ENCODE data around the gene SPRING1.

SPRING1 gene

DNA sequence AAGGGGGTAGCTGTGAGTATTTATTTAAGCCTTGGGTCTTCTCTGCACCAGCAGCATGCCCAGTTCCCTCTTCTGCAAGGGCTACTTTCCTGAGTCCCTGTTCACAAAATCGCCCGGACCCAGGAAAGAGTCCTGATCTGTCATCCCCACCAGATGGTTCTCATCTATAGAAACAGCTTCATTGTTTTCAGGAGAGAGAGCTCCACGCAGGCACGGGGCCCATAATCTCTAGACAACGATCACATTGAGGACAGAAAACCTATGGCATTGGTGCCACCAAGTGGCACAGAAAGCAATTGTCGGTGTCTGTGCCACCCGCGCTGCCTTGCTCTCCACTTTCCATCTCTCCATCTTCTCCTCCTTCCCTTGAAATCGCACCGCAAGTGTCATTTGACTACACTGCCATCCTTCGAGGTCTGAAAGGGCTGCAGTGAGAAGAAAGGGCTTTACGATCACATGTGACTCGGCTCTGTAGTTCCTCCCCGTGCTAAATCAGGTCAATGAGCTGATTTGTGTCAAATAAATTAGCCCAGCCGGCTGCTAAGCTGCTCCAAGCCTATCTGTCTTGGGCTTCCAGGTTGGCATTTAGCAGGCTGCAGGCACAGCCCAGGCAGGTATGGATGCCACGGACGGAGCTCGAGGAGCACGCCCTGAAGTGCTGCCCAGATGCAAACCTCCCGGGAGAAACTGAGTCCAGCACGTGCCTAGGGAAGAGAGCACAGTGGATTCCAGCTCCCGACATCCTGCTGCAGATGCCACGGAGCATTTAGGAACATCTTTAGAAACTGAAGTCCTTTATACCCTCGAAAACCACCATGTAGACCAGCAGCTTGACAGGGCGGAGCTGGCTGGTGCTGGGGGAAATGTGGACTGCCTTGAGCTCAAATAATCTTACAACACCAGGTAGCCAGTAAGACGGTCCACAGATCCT, 28.8 kb downstream of the SPRING1 start:
- TF ChIP-seq, protein P1, sequence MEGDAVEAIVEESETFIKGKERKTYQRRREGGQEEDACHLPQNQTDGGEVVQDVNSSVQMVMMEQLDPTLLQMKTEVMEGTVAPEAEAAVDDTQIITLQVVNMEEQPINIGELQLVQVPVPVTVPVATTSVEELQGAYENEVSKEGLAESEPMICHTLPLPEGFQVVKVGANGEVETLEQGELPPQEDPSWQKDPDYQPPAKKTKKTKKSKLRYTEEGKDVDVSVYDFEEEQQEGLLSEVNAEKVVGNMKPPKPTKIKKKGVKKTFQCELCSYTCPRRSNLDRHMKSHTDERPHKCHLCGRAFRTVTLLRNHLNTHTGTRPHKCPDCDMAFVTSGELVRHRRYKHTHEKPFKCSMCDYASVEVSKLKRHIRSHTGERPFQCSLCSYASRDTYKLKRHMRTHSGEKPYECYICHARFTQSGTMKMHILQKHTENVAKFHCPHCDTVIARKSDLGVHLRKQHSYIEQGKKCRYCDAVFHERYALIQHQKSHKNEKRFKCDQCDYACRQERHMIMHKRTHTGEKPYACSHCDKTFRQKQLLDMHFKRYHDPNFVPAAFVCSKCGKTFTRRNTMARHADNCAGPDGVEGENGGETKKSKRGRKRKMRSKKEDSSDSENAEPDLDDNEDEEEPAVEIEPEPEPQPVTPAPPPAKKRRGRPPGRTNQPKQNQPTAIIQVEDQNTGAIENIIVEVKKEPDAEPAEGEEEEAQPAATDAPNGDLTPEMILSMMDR (IDR thresholded peaks at IDR 0.05; ENCODE audit: low read depth, low read length): peak; percentile 65

DNA sequence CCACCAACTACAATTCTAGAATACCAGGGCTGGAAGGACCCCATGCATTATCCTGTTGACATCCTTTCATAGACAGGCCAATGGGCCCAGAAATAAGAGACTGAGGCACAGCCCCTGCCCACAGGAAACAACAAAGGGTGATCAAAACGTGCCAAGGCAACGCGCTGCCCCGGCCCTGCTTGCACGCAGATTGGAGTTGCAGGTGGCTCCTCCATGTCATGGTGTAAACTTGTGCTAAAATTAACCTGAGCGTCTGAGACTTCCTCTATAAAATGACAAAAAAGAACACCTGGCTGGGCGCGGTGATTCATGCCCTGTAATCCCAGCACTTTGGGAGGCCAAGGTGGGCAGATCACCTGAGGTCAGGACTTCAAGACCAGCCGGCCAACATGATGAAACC, 30.1 kb downstream of the SPRING1 start:
- peaks cover 10% of the 10 kb centered on the region for H3K4me1 ChIP-seq
- TF ChIP-seq, protein P1 (IDR thresholded peaks at IDR 0.05; ENCODE audit: low read depth, low read length): no peak
- H3K4me3 ChIP-seq (ENCODE audit: low read depth, low read length): no peak overlapping the region
- no peaks in the 10 kb centered on the region for H3K9me3 ChIP-seq
- peaks cover 2% of the 10 kb centered on the region; the same call in 1 of the 2 replicates for H3K27me3 ChIP-seq
- no peak for DNase-seq
- no peaks in the 10 kb centered on the region for H3K36me3 ChIP-seq

More for the DNA sequence above, 28.8 kb downstream of the SPRING1 start:
- peak; percentile 60 for DNase-seq
- Histone ChIP-seq H3K9me3 (no peaks in the 10 kb centered on the region), H3K4me1 (peaks cover 16% of the 10 kb centered on the region), H3K36me3 (no peaks in the 10 kb centered on the region), H3K27me3 (peaks cover 2% of the 10 kb centered on the region; the same call in 1 of the 2 replicates), H3K4me3 (ENCODE audit: low read depth, low read length) (peak overlapping the region; percentile 49)

DNA sequence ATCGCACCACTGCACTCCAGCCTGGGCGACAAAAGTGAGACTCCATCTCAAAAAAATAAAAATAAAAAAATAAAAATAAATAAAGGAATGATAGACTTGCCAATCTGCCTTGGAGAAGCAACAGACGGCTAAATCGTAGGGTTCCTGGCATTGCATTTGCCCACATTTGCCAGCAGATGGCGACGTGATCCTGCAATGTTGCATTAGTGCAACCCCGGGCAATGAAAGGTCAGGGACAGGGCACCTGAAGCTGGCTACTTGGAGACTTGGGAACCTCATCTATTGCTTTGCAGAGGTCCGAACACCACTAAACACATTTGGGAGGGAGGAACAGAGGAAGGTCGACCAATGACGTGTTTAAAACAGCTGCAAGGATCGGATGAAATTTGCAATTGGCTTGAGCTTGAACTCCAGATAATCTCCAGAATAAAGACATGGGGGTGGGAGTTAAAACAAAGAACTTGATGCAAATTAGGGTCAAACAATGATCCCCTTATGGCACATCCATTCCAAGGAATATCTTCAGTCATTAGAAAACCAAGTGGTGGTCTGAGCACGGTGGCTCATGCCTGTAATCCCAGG, 34.6 kb downstream of the SPRING1 start:
- Histone ChIP-seq H3K27me3 (no peaks in the 10 kb centered on the region), H3K36me3 (no peaks in the 10 kb centered on the region), H3K4me1 (no peaks in the 10 kb centered on the region), H3K4me3 (ENCODE audit: low read depth, low read length) (no peak overlapping the region), H3K9me3 (no peaks in the 10 kb centered on the region)
- peak; percentile 74 for DNase-seq
- TF ChIP-seq, protein P1 (IDR thresholded peaks at IDR 0.05; ENCODE audit: low read depth, low read length): peak; percentile 90

- H3K9me3 ChIP-seq: no peaks in the 10 kb centered on the region
- no peaks in the 10 kb centered on the region for H3K27me3 ChIP-seq
- TF ChIP-seq, protein P1 (IDR thresholded peaks at IDR 0.05; ENCODE audit: low read depth, low read length): no peak
- no peaks in the 10 kb centered on the region for H3K36me3 ChIP-seq
- H3K4me3 ChIP-seq (ENCODE audit: low read depth, low read length): no peak overlapping the region
- H3K4me1 ChIP-seq: no peaks in the 10 kb centered on the region
- DNase-seq: no peak
Measured at GRCh38 chr12:116701432-116701831, 36.4 kb downstream of the SPRING1 start.

GRCh38 chr12:116700066-116700465, 37.8 kb downstream of the SPRING1 start:
- H3K9me3 ChIP-seq: no peaks in the 10 kb centered on the region
- no peaks in the 10 kb centered on the region for H3K36me3 ChIP-seq
- no peaks in the 10 kb centered on the region for H3K4me1 ChIP-seq
- peaks cover under 1% of the 10 kb centered on the region for H3K27me3 ChIP-seq
- no peak overlapping the region for H3K4me3 ChIP-seq (ENCODE audit: low read depth, low read length)
- DNase-seq: peak; percentile 45
- TF ChIP-seq, protein P1 (IDR thresholded peaks at IDR 0.05; ENCODE audit: low read depth, low read length): no peak
